ENCODE data around the gene RBKS. TPM values are rescaled to one million over a fixed set of nuclear protein-coding genes. Genes with fewer than 3 reads are reported as not detected.

Gene RBKS
- total and polyA plus RNA-seq, 2 of the 8 experiments (the other 6 are each of a cell fraction or from before 2014, with no cell fraction given) = 1.1 to 1.5 TPM

DNA sequence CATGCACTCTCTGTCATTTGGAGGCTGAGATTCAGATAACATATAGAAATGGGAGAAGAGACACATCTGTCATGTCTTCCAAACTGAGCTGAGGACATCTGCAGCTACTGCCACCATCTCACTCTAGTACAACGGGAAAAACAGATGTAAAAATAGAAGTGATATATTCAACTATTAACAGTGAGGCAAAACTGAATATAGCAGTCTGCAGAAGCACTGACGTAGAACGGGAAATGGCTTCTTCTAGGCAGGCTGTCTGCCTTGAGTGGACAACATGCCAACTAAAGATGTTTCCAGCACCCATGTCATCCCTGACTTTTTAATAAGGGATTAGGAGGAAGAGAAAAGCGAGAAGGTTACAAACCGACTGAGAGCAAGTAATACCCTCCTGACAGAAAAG lies 67.1 kb downstream of the RBKS start:
- no peaks in the 10 kb centered on the region for H4K20me1 ChIP-seq (replicated peaks in 1 of 2; ENCODE audit: control insufficient read depth in 1 of 2, insufficient read depth in 2 of 2, low read length in 2 of 2)
- no peak overlapping the region for H2AFZ ChIP-seq (ENCODE audit: low read length)
- H3K23ac ChIP-seq (ENCODE audit: insufficient read length) = no peak overlapping the region
- no peak overlapping the region for H3K4ac ChIP-seq (replicated peaks; ENCODE audit: insufficient read length, low read depth, low read length)
- H4K91ac ChIP-seq (replicated peaks; ENCODE audit: insufficient read length, low read length) = no peak overlapping the region
- no peaks in the 10 kb centered on the region; a peak in 1 of 7 replicates for H3K4me1 ChIP-seq (replicated peaks in 1 of 4; ENCODE audit: control insufficient read depth in 3 of 4, insufficient read depth in 4 of 4, low read length in 3 of 4)
- H3K56ac ChIP-seq (replicated peaks; ENCODE audit: insufficient read length, low read depth, low read length) = no peak overlapping the region
- DNase-seq (ENCODE audit: low read depth in 1 of 2, low spot score in 2 of 2) = no peak
- H2BK20ac ChIP-seq (ENCODE audit: low read length) = no peak overlapping the region
- CTCF ChIA-PET (ENCODE audit: partially characterized antibody) = interaction anchor here (1.2 kb wide), 1 partner anchor 18 kb away, joined by 3 read pairs; no protein-coding TSS in a partner anchor
- H3K27ac ChIP-seq (ENCODE audit: low read depth, low read length) = no peak overlapping the region
- no peaks in the 10 kb centered on the region for H3K36me3 ChIP-seq (ENCODE audit: control insufficient read depth in 2 of 4, insufficient read depth in 4 of 4, low read length in 3 of 4)
- H3K4me3 ChIP-seq (ENCODE audit: extremely low read depth in 1 of 4, insufficient read depth in 2 of 4, low read depth in 3 of 4, low read length in 4 of 4) = no peak overlapping the region
- no peak overlapping the region for H4K5ac ChIP-seq (ENCODE audit: insufficient read length, low read depth, low read length)
- H3K14ac ChIP-seq (ENCODE audit: insufficient read length) = no peak overlapping the region
- no peak overlapping the region for H4K8ac ChIP-seq (ENCODE audit: extremely low read depth, insufficient read depth, low read length)
- H3K18ac ChIP-seq (ENCODE audit: extremely low read depth, low read length) = no peak overlapping the region
- no peak overlapping the region for H3K9ac ChIP-seq (replicated peaks in 1 of 4; ENCODE audit: extremely low read depth in 1 of 4, low read depth in 3 of 4, low read length in 3 of 4)
- no peak overlapping the region for H2BK15ac ChIP-seq (ENCODE audit: low read length)
- no peak overlapping the region for H3K4me2 ChIP-seq (ENCODE audit: insufficient read depth in 1 of 2, low read depth in 2 of 2, low read length in 2 of 2)
- FAIRE-seq = no peak
- no peaks in the 10 kb centered on the region for H3K23me2 ChIP-seq (ENCODE audit: low read depth, low read length)
- no peak overlapping the region for H2BK120ac ChIP-seq (replicated peaks; ENCODE audit: low read depth, low read length)
- H2AK5ac ChIP-seq (ENCODE audit: low read depth, low read length) = no peak overlapping the region
- H3K9me3 ChIP-seq (ENCODE audit: insufficient read depth in 2 of 2, low read depth in 1 of 2, low read length in 1 of 2) = peaks cover 2 to 8% of the 10 kb centered on the region in 2 experiments; a peak in 1 of 4 replicates
- H2BK12ac ChIP-seq (ENCODE audit: low read depth, low read length) = no peak overlapping the region
- no peaks in the 10 kb centered on the region for H3K27me3 ChIP-seq (replicated peaks in 1 of 4; ENCODE audit: control insufficient read depth in 3 of 4, extremely low read depth in 1 of 4, insufficient read depth in 3 of 4, low read length in 3 of 4)
- H3K79me1 ChIP-seq (ENCODE audit: low read depth, low read length) = no peaks in the 10 kb centered on the region
- no peaks in the 10 kb centered on the region for H3K79me2 ChIP-seq (ENCODE audit: control insufficient read depth in 1 of 2, insufficient read depth in 2 of 2, low read length in 2 of 2)
- POLR2A ChIA-PET (ENCODE audit: partially characterized antibody) = no interaction called here
- WGBS, 2 experiments (ENCODE audit: extremely low coverage in 1 of 2, insufficient coverage in 1 of 2, insufficient read length in 1 of 2, insufficient replicate concordance in 2 of 2, low coverage in 1 of 2, low lambda C conversion rate in 2 of 2, missing lambda C conversion rate in 1 of 2) = 84% methylated on average over 5 of the region's 5 CpGs; no CpG with 5 or more reads in 1 of the 2 experiments
- no peak overlapping the region for H2BK5ac ChIP-seq (ENCODE audit: low read depth, low read length)
- TF ChIP-seq SUZ12 (IDR thresholded peaks at IDR 0.05; ENCODE audit: low read length) (no peak), POU5F1 (IDR thresholded peaks at IDR 0.05; ENCODE audit: low read depth, low read length) (no peak), JUND (IDR thresholded peaks at IDR 0.05; ENCODE audit: low read length) (no peak), BCL11A (IDR thresholded peaks at IDR 0.05; ENCODE audit: low read depth in 2 of 2, low read length in 2 of 2) (no peak), RAD21 (IDR thresholded peaks at IDR 0.05 in 1 of 2, conservative IDR thresholded peaks at IDR 0.05 in 1 of 2; ENCODE audit: low read depth in 2 of 2, low read length in 2 of 2) (no peak), E2F6 (IDR thresholded peaks at IDR 0.05) (no peak), HDAC6 (IDR thresholded peaks at IDR 0.05; ENCODE audit: low read depth, low read length) (no peak), SAP30 (IDR thresholded peaks at IDR 0.05; ENCODE audit: insufficient read depth, insufficient replicate concordance, low read length) (no peak), BRCA1 (IDR thresholded peaks at IDR 0.05; ENCODE audit: low read depth, low read length) (no peak), EZH2 (IDR thresholded peaks at IDR 0.05; ENCODE audit: low read depth, low read length, severe bottlenecking) (no peak), CHD1 (IDR thresholded peaks at IDR 0.05; ENCODE audit: low read depth, low read length) (no peak)
- TF ChIP-seq, protein P1, sequence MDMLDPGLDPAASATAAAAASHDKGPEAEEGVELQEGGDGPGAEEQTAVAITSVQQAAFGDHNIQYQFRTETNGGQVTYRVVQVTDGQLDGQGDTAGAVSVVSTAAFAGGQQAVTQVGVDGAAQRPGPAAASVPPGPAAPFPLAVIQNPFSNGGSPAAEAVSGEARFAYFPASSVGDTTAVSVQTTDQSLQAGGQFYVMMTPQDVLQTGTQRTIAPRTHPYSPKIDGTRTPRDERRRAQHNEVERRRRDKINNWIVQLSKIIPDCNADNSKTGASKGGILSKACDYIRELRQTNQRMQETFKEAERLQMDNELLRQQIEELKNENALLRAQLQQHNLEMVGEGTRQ (IDR thresholded peaks at IDR 0.05; ENCODE audit: low read length) = no peak

Data from H1 (cell line).